Measurements from ENCODE around the gene ATP9B. TPM values are rescaled to one million over a fixed set of nuclear protein-coding genes. Genes with fewer than 3 reads are reported as not detected.

ATP9B gene
- total RNA-seq, 1 experiment from 2014 or later: 17.8 TPM

DNA sequence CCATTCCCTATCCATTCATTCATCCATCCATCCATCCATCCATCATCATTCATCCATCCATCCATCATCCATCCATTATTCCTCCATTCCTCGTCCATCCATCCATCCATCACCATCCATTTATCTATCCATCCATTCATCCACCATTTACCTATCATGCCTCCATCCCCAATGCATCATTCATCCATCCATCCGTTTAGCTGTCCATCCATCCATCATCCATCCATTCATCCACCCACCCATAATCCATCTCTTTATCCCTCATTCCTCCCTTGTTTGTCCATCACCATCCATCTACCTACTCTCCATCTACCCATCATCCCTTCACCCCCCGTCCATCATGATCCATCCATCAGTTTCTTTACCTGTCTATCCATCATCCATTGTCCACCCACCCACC is 340.1 kb downstream of the ATP9B start:
- H3K9ac ChIP-seq (ENCODE audit: low read length): no peak overlapping the region
- ATAC-seq: no peak
- ChIA-PET CTCF (no interaction called here), RAD21 (ENCODE audit: low non-redundant PET in 1 of 2, low total read pairs in 2 of 2, uncharacterized antibody in 2 of 2, unreplicated experiment in 2 of 2) (no interaction called here), POLR2A (no interaction called here)
- H3K36me3 ChIP-seq (ENCODE audit: control insufficient read depth in 1 of 2, insufficient read depth in 2 of 2, low read length in 2 of 2): no peaks in the 10 kb centered on the region; a peak in 2 of 4 replicates
- no peak for DNase-seq (ENCODE audit: low read depth, low spot score)
- TF ChIP-seq JUND (IDR thresholded peaks at IDR 0.05) (no peak), ELF1 (IDR thresholded peaks at IDR 0.05; ENCODE audit: borderline replicate concordance, low read depth) (no peak), POLR2A (IDR thresholded peaks at IDR 0.05; ENCODE audit: borderline replicate concordance, extremely low read depth, insufficient read depth, insufficient read length) (no peak), FOSL1 (IDR thresholded peaks at IDR 0.05; ENCODE audit: low read depth) (no peak)
- TF ChIP-seq, protein P1, sequence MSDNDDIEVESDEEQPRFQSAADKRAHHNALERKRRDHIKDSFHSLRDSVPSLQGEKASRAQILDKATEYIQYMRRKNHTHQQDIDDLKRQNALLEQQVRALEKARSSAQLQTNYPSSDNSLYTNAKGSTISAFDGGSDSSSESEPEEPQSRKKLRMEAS (IDR thresholded peaks at IDR 0.05): no peak
- TF ChIP-seq, protein P2, sequence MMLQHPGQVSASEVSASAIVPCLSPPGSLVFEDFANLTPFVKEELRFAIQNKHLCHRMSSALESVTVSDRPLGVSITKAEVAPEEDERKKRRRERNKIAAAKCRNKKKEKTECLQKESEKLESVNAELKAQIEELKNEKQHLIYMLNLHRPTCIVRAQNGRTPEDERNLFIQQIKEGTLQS (IDR thresholded peaks at IDR 0.05): no peak
- TF ChIP-seq, protein P3, sequence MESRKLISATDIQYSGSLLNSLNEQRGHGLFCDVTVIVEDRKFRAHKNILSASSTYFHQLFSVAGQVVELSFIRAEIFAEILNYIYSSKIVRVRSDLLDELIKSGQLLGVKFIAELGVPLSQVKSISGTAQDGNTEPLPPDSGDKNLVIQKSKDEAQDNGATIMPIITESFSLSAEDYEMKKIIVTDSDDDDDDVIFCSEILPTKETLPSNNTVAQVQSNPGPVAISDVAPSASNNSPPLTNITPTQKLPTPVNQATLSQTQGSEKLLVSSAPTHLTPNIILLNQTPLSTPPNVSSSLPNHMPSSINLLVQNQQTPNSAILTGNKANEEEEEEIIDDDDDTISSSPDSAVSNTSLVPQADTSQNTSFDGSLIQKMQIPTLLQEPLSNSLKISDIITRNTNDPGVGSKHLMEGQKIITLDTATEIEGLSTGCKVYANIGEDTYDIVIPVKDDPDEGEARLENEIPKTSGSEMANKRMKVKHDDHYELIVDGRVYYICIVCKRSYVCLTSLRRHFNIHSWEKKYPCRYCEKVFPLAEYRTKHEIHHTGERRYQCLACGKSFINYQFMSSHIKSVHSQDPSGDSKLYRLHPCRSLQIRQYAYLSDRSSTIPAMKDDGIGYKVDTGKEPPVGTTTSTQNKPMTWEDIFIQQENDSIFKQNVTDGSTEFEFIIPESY (IDR thresholded peaks at IDR 0.05; ENCODE audit: extremely low read depth, insufficient replicate concordance, low read length): no peak
- TF ChIP-seq, protein P4, sequence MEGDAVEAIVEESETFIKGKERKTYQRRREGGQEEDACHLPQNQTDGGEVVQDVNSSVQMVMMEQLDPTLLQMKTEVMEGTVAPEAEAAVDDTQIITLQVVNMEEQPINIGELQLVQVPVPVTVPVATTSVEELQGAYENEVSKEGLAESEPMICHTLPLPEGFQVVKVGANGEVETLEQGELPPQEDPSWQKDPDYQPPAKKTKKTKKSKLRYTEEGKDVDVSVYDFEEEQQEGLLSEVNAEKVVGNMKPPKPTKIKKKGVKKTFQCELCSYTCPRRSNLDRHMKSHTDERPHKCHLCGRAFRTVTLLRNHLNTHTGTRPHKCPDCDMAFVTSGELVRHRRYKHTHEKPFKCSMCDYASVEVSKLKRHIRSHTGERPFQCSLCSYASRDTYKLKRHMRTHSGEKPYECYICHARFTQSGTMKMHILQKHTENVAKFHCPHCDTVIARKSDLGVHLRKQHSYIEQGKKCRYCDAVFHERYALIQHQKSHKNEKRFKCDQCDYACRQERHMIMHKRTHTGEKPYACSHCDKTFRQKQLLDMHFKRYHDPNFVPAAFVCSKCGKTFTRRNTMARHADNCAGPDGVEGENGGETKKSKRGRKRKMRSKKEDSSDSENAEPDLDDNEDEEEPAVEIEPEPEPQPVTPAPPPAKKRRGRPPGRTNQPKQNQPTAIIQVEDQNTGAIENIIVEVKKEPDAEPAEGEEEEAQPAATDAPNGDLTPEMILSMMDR (IDR thresholded peaks at IDR 0.05 in 2 of 3, conservative IDR thresholded peaks at IDR 0.05 in 1 of 3; ENCODE audit: borderline replicate concordance in 1 of 3, insufficient read depth in 1 of 3, low read depth in 2 of 3, low read length in 2 of 3): no peak
- BruUV-seq (replicated peaks): no TSS peak
- H3K9me2 ChIP-seq (ENCODE audit: insufficient read depth): no peaks in the 10 kb centered on the region
- H2AFZ ChIP-seq (ENCODE audit: low read depth, low read length, poor library complexity, severe bottlenecking): no peak overlapping the region
- H3K4me3 ChIP-seq (replicated peaks in 1 of 2; ENCODE audit: low read depth in 1 of 2, low read length in 2 of 2): no peak overlapping the region
- no peaks in the 10 kb centered on the region for H3K9me3 ChIP-seq (ENCODE audit: control insufficient read depth in 1 of 2, insufficient read depth in 1 of 2, low read depth in 1 of 2, low read length in 2 of 2)
- H3K4me2 ChIP-seq (ENCODE audit: low read length): no peak overlapping the region
- H3K4me1 ChIP-seq (ENCODE audit: control insufficient read depth in 1 of 2, insufficient read depth in 2 of 2, low read length in 2 of 2): no peaks in the 10 kb centered on the region; a peak in 1 of 4 replicates
- intact Hi-C loops (cut with micrococcal nuclease): no loop called here
- no peaks in the 10 kb centered on the region for H3K27me3 ChIP-seq (ENCODE audit: insufficient read depth, low read length)
- no peaks in the 10 kb centered on the region for H4K20me1 ChIP-seq (ENCODE audit: insufficient read depth)
- H3K79me2 ChIP-seq (ENCODE audit: insufficient read depth, low read length): peaks cover 38% of the 10 kb centered on the region
- no peak overlapping the region for H3K27ac ChIP-seq (ENCODE audit: low read depth, low read length)

All from HCT116 (cell line).